Fibroblast of pulmonary artery (primary cell): Measurements from ENCODE around the gene MTHFD1L.

Source experiments
- DNase-seq: peaks from one replicate; pipeline ENCODE4 v3.0.0-alpha.2; 2010; ENCODE audit warnings: low read depth
- H3K4me3 ChIP-seq: replicated peaks from 2 replicates; pipeline ENCODE4 v1.5.1; 2011; ENCODE audit warnings: low read depth, mild to moderate bottlenecking, control low read depth, low read length, moderate library complexity
- CTCF ChIP-seq: IDR thresholded peaks from 2 replicates; pipeline ENCODE4 v1.5.1; 2011; ENCODE audit warnings: mild to moderate bottlenecking, control low read depth, low read length, inconsistent platforms; ENCODE audit errors: missing control alignments

Gene MTHFD1L

GRCh38 chr6:150907383-150907782, 41.9 kb downstream of the MTHFD1L start:
- no peak for TF ChIP-seq CTCF

GRCh38 chr6:150908901-150909300, 43.4 kb downstream of the MTHFD1L start:
- TF ChIP-seq CTCF, result no peak
- H3K4me3 ChIP-seq, result no peak overlapping the region
- DNase-seq, result no peak

More at GRCh38 chr6:150907383-150907782, 41.9 kb downstream of the MTHFD1L start:
- peak; percentile 33 for DNase-seq
- H3K4me3 ChIP-seq, result no peak overlapping the region

- no peak overlapping the region for H3K4me3 ChIP-seq
- DNase-seq, result no peak
- TF ChIP-seq CTCF, result no peak
Observed at GRCh38 chr6:150910561-150910960, 45.1 kb downstream of the MTHFD1L start.

- no peak for DNase-seq
- no peak overlapping the region for H3K4me3 ChIP-seq
- TF ChIP-seq CTCF, result no peak
Observed at GRCh38 chr6:150914372-150914771, 48.9 kb downstream of the MTHFD1L start.

- H3K4me3 ChIP-seq, result no peak overlapping the region
- TF ChIP-seq CTCF, result no peak
- no peak for DNase-seq
Observed at GRCh38 chr6:150915131-150915879, 49.8 kb downstream of the MTHFD1L start.

GRCh38 chr6:150915880-150916265, 50.4 kb downstream of the MTHFD1L start:
- peak; percentile 78 for DNase-seq

More at GRCh38 chr6:150915880-150916265, 50.4 kb downstream of the MTHFD1L start:
- TF ChIP-seq CTCF, result no peak
- H3K4me3 ChIP-seq, result no peak overlapping the region
